GM21447 (cell line): ENCODE measurements around the gene SMC3.

Source experiments
- ATAC-seq: cut with Tn5 transposase; IDR thresholded peaks from one replicate; pipeline ENCODE4 v1.9.1; 2021; ENCODE audit not compliant: unreplicated experiment

The SMC3 gene

DNA sequence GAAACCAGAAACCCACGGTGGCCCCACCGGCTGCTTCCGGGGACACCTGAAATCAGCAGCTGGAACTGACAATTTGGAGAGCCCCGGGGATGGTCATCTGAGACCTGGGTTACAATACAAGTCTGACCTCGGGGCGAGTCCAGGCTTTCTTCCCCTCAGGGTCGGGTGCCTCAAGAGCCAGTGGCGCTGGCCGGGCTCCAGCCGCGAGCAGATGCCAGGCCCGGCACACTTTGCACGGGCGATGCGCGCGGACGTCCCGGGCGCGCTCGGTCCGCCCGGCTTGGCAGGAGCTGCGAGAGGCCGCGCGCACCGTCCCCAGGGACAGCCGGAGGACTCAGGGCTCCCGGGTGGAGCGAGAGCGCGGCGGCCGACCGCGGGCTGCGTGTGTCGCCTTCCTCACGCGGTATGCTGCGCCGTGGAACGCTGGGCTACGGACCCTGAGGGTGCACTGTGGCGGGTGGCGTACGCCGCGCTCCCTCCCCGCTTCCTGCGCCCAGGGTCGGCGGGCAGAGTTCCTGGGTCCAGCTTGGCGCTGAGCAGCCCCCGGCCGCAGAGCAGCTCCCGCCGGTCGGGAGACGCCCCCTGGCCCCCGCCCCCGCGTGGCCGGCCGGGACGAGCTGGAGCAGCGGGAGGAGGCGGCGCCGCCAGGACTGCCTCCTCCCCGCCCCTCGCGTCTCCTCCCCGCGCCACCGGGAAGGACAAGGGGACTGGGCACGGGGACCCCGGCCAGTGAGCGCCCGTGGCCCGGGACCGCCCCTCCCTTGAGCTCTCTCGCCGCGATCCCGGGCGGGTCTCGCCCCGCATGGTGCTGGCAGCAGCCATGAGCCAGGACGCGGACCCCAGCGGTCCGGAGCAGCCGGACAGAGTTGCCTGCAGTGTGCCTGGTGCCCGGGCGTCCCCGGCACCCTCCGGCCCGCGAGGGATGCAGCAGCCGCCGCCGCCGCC, 76.4 kb downstream of the SMC3 start, which contains the start of gene RBM20:
Gene RBM20, plus strand, starts transcription at position 684 of the 945 bp plus-strand sequence. Its CDS starts 119 bp downstream, at position 803.
- no peak for ATAC-seq

GRCh38 chr10:110644598-110645462, 77.3 kb downstream of the SMC3 start:
- ATAC-seq, result no peak

DNA sequence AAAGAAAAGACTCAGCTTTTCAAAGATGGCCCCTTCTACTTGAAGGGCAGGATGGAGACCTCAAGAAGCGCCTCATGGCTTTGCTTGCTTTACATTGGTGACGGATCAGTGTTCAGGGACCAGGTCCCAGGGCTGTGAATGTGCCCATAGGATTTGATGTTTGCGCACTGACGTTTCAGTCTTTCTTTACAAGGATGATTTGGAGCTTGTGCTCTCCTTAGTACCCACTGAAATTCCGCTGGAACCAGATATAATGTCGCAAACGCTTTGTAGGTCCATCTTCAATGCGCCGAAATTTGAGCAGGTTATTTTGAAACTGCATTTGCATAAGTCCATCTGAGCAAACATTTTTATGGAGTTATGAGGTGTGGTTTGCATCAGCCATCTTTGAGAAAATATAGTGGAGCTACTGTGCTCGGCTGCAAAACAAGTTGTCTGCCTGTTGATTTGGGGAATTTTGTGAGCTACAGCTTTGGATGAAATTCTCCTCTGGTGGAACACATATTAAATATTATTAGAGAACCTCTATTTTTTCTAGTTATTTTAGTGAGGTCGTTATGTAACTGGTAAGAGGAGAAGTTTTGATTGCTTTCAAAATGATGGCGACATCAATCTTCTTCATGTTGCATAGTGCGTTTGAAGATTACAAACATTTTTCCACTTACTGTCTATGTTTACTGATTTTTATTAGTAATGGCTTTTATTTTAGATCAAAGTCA, 79.1 kb downstream of the SMC3 start:
- no peak for ATAC-seq

DNA sequence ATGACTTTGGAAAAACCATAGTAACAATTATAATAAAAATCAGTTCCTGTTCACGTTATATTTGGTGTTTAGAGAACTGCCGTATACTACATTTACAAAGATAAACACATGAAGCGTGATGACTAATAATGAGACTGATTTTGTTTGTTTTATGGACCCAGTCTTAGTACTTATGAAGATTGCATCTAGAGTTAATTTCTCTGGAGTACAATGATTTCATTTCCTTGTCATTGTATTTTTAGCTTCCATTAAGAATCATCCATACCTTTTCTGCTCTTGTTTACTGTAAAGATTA, 79.6 kb downstream of the SMC3 start:
- no peak for ATAC-seq

GRCh38 chr10:110648692-110649346, 81.3 kb downstream of the SMC3 start:
- ATAC-seq, result no peak

DNA sequence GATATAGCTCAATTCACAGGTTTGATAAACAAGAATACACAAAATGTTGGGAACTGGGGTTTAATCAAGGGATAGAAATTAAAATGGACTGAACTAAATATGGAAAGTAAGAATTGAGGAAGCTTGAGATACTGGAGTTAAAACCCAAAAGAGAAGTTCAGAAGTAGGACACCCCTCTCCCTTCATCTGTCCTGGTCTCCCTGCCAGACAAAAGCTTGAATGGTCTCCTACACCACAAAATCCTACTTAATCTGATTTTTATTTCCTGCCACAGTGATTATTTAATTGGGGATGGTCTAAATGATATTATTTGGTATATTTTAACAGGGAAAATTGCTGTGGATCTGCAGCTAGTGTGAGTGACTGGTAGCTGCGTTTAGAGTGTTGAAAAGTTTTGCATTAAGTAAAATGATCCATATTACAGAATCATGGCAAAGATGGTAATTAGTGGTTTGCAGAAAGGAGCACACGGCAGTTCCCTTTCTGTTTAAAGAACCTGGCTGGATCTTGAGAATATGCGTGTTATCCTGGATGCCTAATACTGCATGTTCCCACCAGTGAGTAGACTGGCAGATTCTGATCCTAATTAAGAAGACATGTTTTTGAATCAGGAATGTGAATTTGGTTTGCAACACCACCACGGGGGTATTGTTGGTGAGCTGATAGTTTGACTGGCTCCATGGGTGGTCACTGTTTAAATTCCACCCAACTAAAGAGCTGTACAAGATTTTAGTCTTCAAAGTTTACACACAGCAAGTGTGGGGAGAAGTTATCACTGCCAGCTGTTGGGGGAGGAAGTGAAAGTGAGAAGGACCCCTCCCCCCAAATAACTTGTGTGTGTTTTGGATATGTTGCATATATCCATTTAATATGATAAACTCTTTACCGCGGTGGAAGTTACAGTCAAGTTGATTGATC, 82.1 kb downstream of the SMC3 start:
- ATAC-seq, result no peak

GRCh38 chr10:110650265-110650668, 82.8 kb downstream of the SMC3 start:
- no peak for ATAC-seq

DNA sequence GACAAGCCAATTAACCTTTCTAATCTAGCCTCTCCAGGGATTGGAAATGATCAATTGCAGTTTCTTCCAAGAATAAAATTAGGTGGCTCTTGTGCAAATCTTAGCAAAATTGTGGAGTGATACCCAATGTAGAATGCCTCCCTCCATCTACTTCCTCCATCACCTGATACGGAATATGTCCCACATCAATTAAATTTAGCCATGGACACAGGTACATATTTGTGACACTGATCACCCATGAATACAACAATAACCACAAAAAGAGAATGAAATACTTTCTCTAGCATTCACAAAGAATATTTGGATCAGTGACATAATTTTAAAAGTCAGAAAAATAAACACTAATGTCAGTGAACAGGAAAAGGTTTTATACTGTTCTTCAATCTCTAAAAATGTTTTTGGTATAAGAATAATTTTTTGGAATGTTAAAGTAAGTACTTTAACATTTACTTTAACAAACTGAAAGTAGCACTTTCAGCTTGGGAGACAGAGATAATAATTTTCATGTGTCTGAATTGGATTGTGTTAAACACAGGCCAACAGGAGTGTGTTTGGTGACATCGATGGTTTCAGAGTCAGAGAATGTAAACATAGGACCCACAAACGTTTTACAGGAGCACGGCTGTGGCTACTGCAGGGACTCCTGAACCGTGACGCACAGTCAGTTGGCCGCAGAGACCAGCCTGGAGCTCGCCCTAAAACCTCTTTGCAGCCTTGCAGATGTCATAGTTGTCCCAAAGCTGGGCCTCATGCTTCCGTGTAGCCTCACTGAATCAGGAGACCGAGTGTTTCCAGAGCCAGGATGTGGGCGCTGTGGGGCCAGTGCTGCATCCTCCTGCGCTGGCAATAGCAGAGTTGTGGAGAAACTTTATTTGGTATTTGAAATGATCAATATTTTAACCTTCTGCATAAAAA, 83.8 kb downstream of the SMC3 start:
- peak; percentile 92 for ATAC-seq

DNA sequence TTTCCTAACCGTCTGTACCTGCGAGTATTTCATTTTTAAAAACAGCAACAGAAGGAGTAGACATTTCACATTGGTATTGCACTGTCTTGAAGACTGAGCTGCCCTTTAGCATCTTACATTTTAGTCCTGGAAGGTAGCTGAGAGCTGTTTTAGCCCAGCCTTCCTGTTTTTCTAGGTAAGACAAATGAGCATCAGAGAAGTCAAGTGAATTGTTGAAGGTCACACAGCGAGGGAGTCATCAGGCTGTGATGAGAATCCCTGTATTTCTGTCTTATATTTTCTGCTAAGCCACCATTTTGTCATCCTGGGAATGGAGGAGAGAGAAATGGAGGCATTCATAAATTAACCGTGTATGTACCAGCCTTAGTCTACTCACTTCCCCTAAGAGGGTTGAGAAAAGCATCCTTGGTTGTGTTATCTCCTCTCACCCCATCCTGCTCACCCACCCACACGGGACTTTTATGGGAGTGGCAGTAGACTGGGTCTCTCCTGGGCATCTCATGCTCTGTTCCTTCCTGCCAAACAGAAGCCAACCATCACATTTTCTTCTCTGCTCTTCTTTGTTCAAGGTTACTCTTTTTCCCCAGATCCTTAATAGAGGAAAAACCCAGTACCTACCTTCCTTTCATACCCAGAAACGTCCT, 85.1 kb downstream of the SMC3 start:
- ATAC-seq, result no peak
